ENCODE data around the gene CAPN2.
"Not testable (repeated sequence)": the region's sequence is repeated elsewhere in the genome, so short reads cannot be mapped to it uniquely, and the experiment has no call there.

Gene CAPN2

DNA sequence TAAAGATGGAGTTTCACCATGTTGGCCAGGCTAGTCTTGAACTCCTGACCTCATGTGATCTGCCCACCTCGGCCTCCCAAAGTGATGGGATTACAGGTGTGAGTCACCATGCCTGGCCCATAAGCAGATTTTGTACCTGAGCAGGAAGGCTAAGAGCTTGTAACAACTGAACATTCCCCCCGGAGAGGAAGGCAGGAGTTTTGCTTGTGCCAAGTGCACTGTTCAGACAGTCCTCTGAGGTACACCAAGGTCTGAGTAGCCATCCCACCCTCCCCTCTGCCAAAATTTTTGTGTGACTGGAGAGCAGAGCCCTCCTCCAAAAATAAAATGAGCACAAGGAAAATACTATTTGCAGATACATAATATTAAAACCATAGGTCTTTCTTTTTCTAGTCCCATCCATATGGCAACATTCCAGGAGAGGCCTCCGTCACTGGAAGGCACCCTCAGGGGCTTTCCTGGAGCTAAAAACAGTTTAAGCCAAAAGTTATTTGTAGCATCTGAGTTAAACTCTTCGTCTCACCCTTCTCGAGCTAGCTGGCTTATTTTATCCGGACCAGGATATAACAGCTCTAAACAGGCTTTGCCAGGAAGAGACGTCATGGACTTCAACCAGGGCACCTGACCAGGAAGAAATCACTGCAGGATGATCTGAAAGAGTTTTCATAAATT lies 27.2 kb downstream of the CAPN2 start:
- DNase-seq (ENCODE audit: low read depth in 2 of 2), result no peak

DNA sequence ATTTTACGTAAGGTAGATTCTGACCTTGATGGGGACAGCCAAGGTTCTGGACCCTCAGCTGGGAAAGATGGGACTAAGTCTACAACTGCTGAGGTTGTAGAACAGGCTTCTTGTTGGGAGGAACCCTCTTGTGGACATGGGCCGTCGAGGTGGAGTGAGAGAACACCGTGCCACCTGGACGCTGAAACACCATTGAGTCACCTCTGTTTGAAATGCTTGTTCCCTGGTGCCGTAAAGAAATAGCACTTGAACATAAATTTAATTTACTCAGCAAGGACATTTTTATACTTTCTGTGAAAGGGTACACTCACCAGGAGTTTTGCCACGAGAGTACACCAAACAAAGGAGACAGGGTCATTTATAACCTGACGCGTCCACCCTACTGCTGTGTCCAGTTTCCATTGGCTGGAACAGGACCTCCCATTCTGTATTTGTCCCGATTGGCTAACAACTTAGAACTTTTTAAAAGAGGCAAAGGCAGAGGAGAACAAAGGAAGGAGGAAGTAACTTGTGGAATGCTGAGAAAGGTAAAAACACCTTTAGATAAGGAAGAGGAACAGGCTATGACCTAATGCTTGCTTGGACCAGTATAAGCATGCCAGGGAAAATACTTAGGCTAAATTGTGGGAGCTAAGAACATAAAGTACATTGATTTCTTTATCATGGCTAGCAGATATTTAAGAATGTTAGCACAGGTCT lies 27.8 kb downstream of the CAPN2 start:
- DNase-seq (ENCODE audit: low read depth in 2 of 2), result not testable (repeated sequence)

DNA sequence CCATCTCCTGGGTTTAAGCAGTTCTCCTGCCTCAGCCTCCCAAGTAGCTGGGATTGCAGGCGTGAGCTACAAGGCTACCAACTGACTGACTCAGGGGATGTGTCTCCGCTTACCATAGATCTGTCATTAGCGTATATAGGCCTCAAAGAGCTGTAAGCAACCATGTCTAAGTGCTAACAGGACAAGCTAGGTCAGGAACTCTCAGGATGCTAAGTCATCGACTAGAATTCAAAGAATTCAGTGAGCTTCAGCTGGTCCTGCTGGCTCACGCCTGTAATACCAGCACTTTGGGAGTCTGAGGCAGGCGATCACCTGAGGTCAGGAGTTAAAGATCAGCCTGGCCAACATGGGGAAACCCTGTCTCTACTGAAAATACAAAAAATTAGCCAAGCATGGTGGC lies 29.5 kb downstream of the CAPN2 start:
- DNase-seq (ENCODE audit: low read depth in 2 of 2), result no peak

DNA sequence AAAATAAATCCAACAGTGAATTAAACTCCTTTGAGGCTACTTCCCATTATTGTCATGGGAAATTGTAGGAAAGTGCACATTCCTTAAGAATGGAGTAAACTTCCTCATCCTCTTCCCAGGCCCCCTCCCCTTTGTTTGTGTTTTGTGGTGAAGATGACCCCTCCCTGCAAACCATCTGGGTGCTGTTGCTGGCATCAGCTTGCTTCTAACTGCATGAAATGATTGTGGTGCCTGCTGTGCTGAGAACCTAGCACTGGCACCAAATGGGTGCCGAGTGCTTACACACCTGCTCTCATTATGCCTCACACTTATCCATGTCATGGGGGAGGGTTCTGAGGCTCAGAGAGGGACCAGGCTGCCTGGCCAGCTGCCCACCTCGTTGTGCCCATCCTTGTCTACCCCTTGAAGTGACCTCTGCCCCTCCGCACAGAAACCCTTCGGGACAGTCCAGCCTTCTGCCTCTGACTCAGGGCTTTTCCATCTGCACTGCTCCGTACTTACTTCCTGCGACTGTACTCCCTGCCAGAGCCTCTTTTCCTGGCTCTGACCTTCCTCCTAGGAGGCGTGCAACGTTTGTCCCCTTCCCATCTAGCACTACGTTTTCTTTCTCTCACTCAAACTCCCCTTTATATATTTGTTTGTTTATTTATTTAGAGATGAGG lies 30.6 kb downstream of the CAPN2 start:
- no peak for DNase-seq (ENCODE audit: low read depth in 2 of 2)

DNA sequence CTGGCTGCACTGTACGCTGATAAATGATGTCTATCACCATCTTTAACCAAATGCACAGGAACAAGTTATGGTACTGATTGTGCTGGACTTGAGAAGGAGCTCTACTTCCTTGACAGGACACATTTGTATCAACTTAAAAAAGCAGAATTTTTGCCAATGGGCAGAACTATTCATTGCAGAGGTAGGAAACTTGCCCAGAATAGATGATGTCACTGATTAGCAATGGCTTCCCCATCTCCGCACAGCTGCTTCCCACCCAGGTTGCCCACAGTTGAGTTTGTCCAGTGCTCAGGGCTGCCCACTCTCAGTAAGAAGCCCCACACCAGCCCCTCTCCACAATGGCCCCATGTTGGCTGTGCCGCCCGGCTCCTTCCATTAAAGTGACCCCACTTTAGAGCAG lies 33.4 kb downstream of the CAPN2 start:
- no peak for DNase-seq (ENCODE audit: low read depth in 2 of 2)

DNA sequence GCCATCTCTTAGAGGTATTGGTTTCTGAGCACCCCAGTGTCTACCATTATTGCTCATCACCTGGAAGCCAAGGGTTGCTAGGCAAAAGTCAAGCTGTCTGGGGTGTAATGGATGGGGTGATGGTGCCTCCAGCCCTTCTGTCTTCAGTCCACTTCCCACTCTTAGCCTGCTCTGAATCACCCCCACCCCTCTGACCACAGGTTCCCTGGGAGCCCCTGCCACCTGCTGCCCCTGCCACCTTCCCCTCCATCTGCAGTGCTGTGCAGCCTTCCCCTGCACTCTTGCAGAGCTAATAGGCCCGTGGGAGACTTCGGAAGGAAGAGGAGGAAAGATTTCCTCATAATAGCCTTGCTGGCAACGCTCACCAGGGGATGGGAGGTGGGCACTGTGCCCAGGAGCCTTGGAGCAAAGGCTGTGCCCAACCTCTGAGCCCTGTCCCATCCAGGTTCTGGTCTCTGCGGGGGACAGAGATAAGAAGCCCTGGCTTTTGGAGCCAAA lies 35.5 kb downstream of the CAPN2 start:
- DNase-seq (ENCODE audit: low read depth in 2 of 2), result no peak

DNA sequence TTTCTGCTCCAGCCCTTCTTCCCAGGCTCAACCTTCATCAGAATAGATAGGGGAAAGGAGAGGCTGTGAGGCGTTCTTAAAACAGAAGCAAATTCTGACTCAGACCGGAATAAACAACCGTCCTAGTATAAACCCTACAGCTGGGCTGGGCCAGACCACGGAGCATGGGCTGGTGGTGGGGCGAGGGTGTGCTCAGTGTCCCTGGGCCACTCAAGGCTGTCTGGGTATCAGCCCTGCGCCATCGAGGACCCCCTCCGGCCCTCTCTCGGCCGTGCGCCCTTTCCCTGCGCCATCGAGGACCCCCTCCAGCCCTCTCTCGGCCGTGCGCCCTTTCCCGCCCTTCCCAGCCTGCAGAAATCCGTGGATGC lies 36.0 kb downstream of the CAPN2 start:
- no peak for DNase-seq (ENCODE audit: low read depth in 2 of 2)

DNA sequence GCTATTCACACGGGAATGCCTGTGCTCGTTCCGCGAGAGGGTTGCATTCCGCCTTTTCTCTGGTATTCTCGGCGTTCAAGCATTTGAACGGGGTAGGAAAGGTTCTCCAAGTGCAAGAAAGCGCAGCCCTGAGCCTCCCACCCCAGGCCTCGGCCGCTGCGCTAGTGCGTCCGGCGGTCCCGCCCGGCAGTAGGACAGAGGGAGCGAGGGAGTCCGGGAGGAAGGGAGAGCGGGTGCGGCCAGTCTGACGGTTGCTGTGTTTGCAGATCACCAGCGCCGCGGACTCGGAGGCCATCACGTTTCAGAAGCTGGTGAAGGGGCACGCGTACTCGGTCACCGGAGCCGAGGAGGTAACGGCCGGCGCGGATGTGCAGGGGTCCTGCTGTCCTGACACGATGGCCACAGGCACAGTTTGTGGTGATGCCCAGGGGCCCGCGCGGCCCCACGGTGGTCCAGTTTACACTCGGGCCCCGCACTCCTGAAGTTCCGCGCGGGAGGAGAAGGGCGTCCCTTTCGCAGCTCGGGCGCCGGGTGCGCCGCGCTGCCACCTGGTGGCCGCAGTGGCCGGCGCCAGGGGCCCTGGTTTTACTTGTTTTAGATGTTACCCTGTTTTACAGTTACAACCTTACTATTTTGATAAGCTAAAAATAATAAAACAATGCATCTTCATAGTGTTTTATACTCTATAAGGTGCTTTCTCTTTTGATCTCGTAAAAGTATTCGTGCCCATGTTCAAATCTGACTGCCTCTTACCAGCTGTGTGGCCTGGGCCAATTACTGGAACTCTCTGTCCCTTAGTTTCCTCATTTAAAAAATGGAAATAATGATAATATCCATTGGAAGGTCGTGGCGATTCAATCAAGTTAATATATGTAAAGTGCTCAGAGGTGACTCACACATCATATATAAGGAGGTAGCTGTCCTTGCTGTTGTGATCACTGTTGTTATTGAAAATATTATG lies 36.7 kb downstream of the CAPN2 start:
- DNase-seq (ENCODE audit: low read depth in 2 of 2), result no peak

DNA sequence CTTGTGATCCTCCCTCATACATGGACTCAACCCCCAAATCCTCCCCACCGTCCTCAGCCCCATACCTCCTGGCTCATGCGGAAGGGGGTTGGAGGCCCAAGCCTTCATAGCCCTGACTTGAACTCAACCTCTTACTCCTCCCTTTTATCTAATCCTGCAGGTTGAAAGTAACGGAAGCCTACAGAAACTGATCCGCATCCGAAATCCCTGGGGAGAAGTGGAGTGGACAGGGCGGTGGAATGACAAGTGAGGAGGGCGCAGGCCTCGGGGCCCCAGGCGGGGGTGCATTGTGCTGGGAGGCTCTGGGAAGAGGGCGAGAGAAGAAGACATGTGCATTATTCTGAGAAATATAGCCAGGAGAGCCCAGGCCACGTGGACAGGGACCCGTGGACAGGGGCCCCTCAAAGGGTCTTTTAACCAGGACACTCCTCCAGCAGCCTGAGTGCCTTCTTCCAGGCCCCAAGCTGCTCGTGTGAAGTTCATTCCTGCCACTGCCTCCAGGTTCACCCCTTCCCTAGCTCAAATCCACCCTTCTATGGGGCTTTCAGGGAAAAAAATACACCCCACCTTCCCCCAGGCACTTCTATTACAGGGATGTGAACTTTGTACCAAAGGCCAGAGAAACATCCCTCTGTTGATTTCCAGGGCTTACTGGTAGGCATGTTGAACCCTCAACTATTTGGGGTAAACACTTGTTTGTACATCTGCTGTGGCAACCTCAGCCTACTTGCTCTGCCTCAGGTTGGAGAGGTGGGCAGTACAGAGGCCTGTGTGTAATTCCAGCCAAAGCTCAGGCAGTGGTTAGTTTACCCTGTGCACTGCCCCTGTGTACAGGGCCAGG lies 38.6 kb downstream of the CAPN2 start:
- DNase-seq (ENCODE audit: low read depth in 2 of 2), result no peak

DNA sequence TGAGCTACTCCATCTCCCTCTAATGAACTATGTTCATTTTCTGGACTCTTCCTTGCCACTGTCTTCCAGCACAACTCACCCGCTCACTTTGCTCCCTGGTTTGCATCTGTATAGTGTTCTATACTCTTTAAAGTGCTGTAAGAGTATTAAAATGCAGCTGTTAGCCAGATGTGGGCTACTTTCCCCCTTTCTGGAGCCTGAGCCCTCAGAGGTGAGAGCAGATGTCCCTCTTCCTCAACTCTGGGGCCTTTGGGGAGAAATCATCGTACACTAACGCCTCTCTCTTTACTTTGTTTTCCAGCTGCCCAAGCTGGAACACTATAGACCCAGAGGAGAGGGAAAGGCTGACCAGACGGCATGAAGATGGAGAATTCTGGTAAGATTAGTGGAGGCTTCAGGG lies 39.4 kb downstream of the CAPN2 start:
- no peak for DNase-seq (ENCODE audit: low read depth in 2 of 2)

DNA sequence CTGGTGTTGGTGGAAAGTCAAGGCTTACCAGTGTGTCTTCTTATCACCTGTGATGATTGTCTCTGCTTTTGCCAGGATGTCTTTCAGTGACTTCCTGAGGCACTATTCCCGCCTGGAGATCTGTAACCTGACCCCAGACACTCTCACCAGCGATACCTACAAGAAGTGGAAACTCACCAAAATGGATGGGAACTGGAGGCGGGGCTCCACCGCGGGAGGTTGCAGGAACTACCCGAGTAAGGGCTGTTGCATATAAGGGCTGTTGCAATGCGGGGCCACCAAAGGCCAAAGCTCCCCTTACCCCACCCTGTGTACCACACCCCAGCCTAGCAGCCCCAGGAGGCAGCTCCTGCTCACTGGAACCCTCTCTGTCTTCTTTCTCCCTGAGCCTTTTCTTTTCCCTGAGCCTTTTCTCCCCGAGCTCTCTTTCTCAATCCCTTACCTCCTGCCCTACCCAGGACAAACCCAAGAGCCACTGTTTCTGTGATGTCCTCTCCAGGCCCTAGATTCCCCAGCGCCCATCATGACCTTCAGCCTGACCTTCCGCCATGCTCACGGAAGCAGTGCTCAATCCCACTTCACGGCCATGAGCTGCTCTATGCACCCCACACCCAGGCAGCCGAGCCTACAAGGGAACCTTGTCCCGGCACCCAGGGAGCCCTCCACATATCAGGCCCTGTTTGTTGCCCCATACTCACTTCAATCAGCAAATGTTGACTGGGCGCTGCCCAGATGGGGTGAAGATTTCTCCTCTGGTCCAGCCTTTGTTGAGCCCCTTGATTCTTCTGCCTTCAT lies 40.6 kb downstream of the CAPN2 start:
- DNase-seq (ENCODE audit: low read depth in 2 of 2), result no peak

DNA sequence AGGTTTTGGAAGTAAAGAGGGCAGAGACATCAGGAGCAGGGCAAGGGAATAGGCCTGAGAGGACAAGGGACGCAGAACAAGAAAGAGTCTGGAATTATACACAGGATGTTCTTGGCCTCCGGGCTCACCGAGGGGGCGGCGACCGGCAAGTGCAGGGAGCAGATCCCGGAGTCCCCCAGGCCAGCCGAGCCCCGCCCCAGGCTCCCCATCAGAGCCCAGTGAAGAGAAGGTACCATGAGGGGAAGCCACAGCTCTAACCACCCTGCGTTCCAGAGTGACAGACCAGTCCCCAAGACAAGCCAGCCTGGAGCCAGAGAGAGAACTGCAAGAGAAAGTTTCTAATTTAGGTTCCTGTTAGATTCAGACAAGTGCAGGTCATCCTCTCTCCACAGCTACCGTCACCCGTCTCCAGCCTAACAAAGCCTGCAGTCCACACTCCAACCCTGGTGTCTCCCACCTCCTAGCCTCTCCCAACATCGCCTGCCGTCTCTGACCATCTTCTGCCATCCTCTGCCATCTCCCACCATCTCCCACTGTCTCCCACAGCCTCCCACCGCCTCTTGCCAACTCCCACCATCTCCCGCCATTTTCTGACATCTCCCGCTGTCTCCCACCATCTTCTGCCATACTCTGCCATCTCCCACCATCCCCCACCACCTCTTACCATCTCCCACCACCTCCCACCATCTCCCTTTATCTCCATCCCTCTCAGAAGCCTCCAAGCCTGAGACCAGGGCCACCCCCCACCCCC lies 42.5 kb downstream of the CAPN2 start:
- no peak for DNase-seq (ENCODE audit: low read depth in 2 of 2)

DNA sequence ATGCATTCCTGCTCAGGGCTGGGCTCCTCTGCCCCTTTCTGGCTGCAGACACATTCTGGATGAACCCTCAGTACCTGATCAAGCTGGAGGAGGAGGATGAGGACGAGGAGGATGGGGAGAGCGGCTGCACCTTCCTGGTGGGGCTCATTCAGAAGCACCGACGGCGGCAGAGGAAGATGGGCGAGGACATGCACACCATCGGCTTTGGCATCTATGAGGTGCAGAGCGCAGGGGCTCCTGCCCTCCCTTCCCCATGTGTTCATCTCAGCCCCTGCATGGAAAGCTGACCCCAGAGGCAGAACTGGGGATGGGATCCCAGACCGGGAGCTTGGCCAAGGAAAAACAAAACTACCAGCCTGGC lies 43.1 kb downstream of the CAPN2 start:
- DNase-seq (ENCODE audit: low read depth in 2 of 2), result no peak

DNA sequence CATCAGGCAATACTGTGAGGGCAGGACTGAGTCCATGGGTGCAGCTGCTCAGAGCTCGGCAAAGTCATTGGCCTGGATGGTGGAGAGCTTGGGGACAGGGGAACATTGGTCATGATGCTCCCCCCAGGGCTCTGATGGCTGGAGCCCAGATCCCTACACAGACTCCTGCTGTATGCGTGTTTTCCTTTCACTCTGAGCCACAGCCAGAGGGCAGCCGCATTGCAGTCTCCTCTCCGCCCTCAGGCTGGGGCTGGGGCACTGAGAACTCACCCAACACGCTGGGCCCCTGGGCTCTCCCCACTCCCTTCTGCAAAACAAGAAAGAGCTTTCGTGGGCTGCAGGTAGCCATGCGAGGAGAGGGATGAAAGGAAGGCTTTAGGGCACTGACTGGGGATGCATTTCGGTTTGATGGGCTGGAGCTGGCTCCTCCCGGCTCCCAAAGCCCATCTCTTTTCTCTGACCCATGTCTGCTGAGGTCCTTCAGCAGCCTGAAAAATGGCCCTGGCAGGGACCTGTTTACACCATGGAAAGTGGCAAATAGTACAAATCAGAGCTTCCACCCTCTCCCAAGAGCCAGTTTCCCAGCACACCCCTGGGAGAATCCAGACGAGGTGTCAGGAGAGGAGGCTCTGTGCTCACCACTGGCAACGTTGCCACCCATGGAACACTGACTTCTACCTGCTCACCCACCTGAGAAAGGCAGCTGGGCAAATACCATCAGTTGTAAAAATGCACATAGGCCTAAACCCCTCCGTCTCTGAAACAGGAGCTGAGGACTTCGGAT lies 43.8 kb downstream of the CAPN2 start:
- no peak for DNase-seq (ENCODE audit: low read depth in 2 of 2)

DNA sequence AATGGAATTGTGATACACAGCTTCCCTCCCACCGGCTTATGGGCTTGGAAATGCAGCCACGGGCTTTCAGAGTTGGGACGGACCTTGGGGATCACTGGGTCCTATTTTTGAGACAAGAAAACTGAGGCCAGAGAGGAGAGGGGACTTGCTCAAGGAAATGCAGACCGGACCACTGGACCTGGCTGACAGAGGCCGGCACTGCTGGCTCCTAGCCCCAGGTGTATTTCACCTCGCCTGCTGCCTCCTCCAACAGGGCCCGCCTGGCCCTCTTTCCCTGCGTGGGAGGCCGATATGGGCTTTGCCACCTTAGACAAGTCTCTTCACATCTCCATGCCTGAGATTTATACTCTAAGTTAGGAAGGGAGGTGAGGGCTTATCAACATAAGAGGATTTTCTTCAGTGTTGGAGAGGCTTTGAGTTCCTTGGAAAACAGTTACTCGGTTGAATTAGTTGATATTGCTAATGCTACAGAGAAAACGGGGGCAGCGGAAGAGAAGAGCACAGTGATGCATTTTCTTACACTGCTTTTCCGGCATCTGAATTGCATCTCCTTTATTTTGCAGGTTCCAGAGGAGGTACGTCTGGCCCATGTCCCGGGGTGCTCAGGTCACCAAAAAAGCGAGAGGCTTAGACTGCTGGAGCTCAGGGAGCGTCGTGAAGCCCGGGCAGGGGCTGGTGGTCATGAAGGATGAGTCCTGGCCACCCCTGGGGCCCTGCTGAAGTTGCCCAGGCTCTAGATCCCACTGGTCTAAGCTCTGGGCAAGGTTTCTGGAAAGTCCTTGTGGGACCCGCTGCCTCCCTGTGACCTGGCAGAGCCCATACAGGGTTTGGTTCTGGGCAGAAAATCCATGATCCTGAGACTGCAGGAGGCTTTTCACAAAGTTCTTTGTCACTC lies 44.7 kb downstream of the CAPN2 start:
- DNase-seq (ENCODE audit: low read depth in 2 of 2), result no peak

DNA sequence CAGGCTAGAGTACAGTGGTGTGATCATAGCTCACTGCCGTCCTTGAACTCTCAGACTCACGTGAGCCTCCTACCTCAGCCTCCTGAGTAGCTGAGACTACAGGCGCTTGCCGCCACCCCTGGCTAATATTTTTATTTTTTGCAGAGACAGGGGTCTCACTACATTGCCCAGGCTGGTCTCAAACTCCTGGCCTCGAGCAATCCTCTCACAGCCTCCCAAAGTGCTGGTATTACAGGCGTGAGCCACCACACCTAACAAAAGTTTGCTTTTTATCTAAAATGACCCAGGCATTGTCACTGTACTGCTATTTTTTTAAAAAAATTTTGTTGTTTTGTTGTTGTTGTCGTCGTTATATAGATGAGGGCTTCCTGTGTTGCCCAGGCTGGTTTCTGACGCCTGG lies 46.4 kb downstream of the CAPN2 start:
- no peak for DNase-seq (ENCODE audit: low read depth in 2 of 2)

DNA sequence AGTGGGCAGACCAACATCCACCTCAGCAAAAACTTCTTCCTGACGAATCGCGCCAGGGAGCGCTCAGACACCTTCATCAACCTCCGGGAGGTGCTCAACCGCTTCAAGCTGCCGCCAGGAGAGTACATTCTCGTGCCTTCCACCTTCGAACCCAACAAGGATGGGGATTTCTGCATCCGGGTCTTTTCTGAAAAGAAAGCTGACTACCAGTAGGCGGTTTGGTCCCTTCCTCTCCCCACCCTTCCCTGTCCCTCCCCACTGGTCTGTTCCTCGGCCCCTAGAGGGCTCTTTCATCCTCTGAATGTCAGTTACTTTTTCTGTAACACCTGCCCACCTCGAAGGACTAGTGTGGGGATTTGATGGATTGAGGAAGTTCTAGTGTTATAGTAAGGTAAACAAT lies 46.9 kb downstream of the CAPN2 start:
- DNase-seq (ENCODE audit: low read depth in 2 of 2), result no peak

DNA sequence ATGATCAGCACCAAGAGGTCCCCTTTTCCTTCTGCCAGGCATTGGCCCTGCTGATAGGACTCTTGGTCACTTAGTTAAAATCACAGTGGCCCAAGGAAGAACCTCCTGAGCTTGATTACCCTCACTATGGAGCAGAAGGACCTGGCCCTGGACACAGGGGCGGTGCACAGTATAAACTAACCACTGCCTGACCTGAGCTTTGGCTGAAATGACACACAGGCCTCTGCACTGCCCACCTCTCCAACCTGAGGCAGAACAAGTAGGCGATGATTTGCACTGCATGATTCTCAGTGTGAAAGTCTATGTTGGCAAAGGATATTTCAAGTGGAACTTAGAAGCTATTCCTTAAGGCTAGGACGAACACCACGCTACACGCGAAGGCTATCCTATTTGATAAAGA lies 48.5 kb downstream of the CAPN2 start:
- no peak for DNase-seq (ENCODE audit: low read depth in 2 of 2)
